SK-N-SH (cell line): ENCODE results near the gene C1orf159. TPM values are rescaled to one million over a fixed set of nuclear protein-coding genes. Genes with fewer than 3 reads are reported as not detected.

Experiments
- CTCF ChIA-PET: fragments of 300-600, 350-600 bp; formaldehyde crosslinking; extraction: SDS; loops from one replicate; lab custom pipeline; 2021; lab: Yijun Ruan, JAX
- POLR2A ChIA-PET: fragments of 350-600 bp; sonication (Branson Sonifier 250); formaldehyde crosslinking; extraction: SDS; loops from one replicate; lab custom pipeline; 2020; ENCODE audit warnings: antibody characterized with exemption, inconsistent platforms; lab: Yijun Ruan, JAX
- DNase-seq: peaks from one replicate; pipeline ENCODE4 v3.0.0; 2012
- H2AFZ ChIP-seq: fragments of 200-600 bp; sonication (generic); 2 replicates; pipeline ENCODE4 v1.8.1; 2016; ENCODE audit warnings: antibody characterized with exemption, mild to moderate bottlenecking, low read depth
- H3F3A ChIP-seq: fragments of 200-600 bp; sonication (generic); replicated peaks from 2 replicates; pipeline ENCODE3; 2016; ENCODE audit warnings: antibody characterized with exemption, mild to moderate bottlenecking; ENCODE audit not compliant: insufficient read depth
- H3K27ac ChIP-seq, 2 experiments: fragments of 200-500 bp in 1 of 2; fragments of 200-600 bp in 1 of 2; sonication (Bioruptor generic) in 1 of 2; sonication (generic), shearing (Covaris generic) in 1 of 2; 2 replicates each; pipeline versions ENCODE4 v1.5.1 to v1.6.1; 2014 to 2016; ENCODE audit warnings: low read depth in 2 of 2, inconsistent platforms in 1 of 2, low read length in 1 of 2, mild to moderate bottlenecking in 1 of 2, mixed read lengths in 1 of 2
- H3K27me3 ChIP-seq: fragments of 200-600 bp; sonication (generic), shearing (Covaris generic); 2 replicates; pipeline ENCODE4 v1.6.1; 2016; ENCODE audit warnings: mixed run types; ENCODE audit not compliant: insufficient read depth
- H3K36me3 ChIP-seq, 2 experiments: fragments of 200-500 bp in 1 of 2; fragments of 200-600 bp in 1 of 2; sonication (Bioruptor generic) in 1 of 2; sonication (generic) in 1 of 2; replicated peaks in 1 of 2; 2 replicates each; pipeline versions ENCODE3 to v1.5.1; 2014 to 2016; ENCODE audit warnings: low read length in 1 of 2, mild to moderate bottlenecking in 1 of 2; ENCODE audit not compliant: insufficient read depth in 2 of 2, control insufficient read depth in 1 of 2
- H3K4me1 ChIP-seq, 2 experiments: fragments of 200-500 bp in 1 of 2; fragments of 200-600 bp in 1 of 2; sonication (Bioruptor generic) in 1 of 2; sonication (generic), shearing (Covaris generic) in 1 of 2; 2 replicates each; pipeline versions ENCODE4 v1.5.1 to v1.6.1; 2014 to 2016; ENCODE audit warnings: low read depth in 1 of 2, low read length in 1 of 2, mixed run types in 1 of 2; ENCODE audit not compliant: insufficient read depth in 2 of 2, control insufficient read depth in 1 of 2
- H3K4me2 ChIP-seq: fragments of 200-600 bp; sonication (generic), shearing (Covaris generic); 2 replicates; pipeline ENCODE4 v1.6.1; 2017; ENCODE audit warnings: mixed run types
- H3K4me3 ChIP-seq, 2 experiments: fragments of 200-500 bp in 1 of 2; fragments of 200-600 bp in 1 of 2; sonication (Bioruptor generic) in 1 of 2; sonication (generic), shearing (Covaris generic) in 1 of 2; 2 replicates each; pipeline versions ENCODE4 v1.5.1 to v1.8.1; 2014 to 2016; ENCODE audit warnings: low read depth in 2 of 2, inconsistent platforms in 1 of 2, low read length in 1 of 2, mild to moderate bottlenecking in 1 of 2, mixed read lengths in 1 of 2, moderate library complexity in 1 of 2
- H3K79me2 ChIP-seq: fragments of 200-600 bp; sonication (generic); 2 replicates; pipeline ENCODE4 v1.8.1; 2017; ENCODE audit warnings: mild to moderate bottlenecking; ENCODE audit not compliant: insufficient read depth
- H3K9ac ChIP-seq: fragments of 200-600 bp; sonication (generic); 2 replicates; pipeline ENCODE4 v1.6.1; 2017; ENCODE audit warnings: mixed run types
- H3K9me2 ChIP-seq: fragments of 200-600 bp; sonication (generic); 2 replicates; pipeline ENCODE4 v1.6.1; 2017; ENCODE audit warnings: mixed run types
- H3K9me3 ChIP-seq: fragments of 200-600 bp; sonication (generic); 2 replicates; pipeline ENCODE4 v1.6.1; 2017; ENCODE audit warnings: mixed run types, mild to moderate bottlenecking, moderate library complexity
- H4K20me1 ChIP-seq: fragments of 200-600 bp; sonication (generic); 2 replicates; pipeline ENCODE4 v1.6.1; 2017; ENCODE audit warnings: mild to moderate bottlenecking, mixed run types; ENCODE audit not compliant: insufficient read depth
- CTCF ChIP-seq: fragments of 200-600 bp; sonication (generic); IDR thresholded peaks from 2 replicates; pipeline ENCODE4 v1.6.1; 2017; ENCODE audit warnings: antibody characterized with exemption, mild to moderate bottlenecking, moderate library complexity
- EP300 ChIP-seq, 2 experiments: IDR thresholded peaks; 2 replicates each; pipeline versions ENCODE4 v1.4.0 to v1.6.1; 2012; ENCODE audit warnings: borderline replicate concordance in 1 of 2, low read depth in 1 of 2, low read length in 1 of 2
- FOSL2 ChIP-seq: IDR thresholded peaks from 2 replicates; pipeline ENCODE4 v1.4.0; 2012; ENCODE audit warnings: low read depth, mild to moderate bottlenecking, moderate library complexity, borderline replicate concordance
- FOXJ3 ChIP-seq: sonication (generic); formaldehyde crosslinking; IDR thresholded peaks from 2 replicates; pipeline ENCODE4 v1.5.1; 2020; ENCODE audit warnings: mild to moderate bottlenecking, missing genetic modification reagents
- FOXM1 ChIP-seq: IDR thresholded peaks from 2 replicates; pipeline ENCODE4 v1.4.0; 2012; ENCODE audit warnings: low read depth, mild to moderate bottlenecking
- GABPA ChIP-seq: IDR thresholded peaks from 2 replicates; pipeline ENCODE4 v1.4.0; 2012; ENCODE audit warnings: low read depth, mild to moderate bottlenecking
- GATA2 ChIP-seq: sonication (generic); formaldehyde crosslinking; IDR thresholded peaks from 2 replicates; pipeline ENCODE4 v1.5.0; 2020; ENCODE audit warnings: mild to moderate bottlenecking, missing genetic modification reagents
- IRF3 ChIP-seq: fragments of 150-350 bp; IDR thresholded peaks from 2 replicates; pipeline ENCODE4 v1.6.1; 2016; ENCODE audit warnings: mild to moderate bottlenecking, low read depth, low read length
- MEF2A ChIP-seq: IDR thresholded peaks from 2 replicates; pipeline ENCODE4 v1.4.0; 2012; ENCODE audit warnings: low read depth, borderline replicate concordance
- NFIC ChIP-seq: IDR thresholded peaks from 2 replicates; pipeline ENCODE4 v1.4.0; 2012; ENCODE audit warnings: borderline replicate concordance
- NRF1 ChIP-seq: IDR thresholded peaks from 2 replicates; pipeline ENCODE4 v1.6.1; 2012; ENCODE audit warnings: low read depth, mild to moderate bottlenecking, low read length
- PBX3 ChIP-seq: IDR thresholded peaks from 2 replicates; pipeline ENCODE4; 2012
- POLR2AphosphoS5 ChIP-seq: IDR thresholded peaks from 2 replicates; pipeline ENCODE4 v1.6.1; 2012; ENCODE audit warnings: low read depth, low read length
- RAD21 ChIP-seq: IDR thresholded peaks from 2 replicates; pipeline ENCODE4 v1.6.1; 2012; ENCODE audit warnings: mild to moderate bottlenecking, low read length
- RFX5 ChIP-seq: IDR thresholded peaks from 2 replicates; pipeline ENCODE4 v1.6.1; 2012; ENCODE audit warnings: mild to moderate bottlenecking, improper control_type of control experiment, low read length
- SIN3A ChIP-seq: IDR thresholded peaks from 2 replicates; pipeline ENCODE4 v1.6.1; 2012; ENCODE audit warnings: low read depth, mild to moderate bottlenecking, low read length, moderate library complexity, borderline replicate concordance
- SMC3 ChIP-seq: IDR thresholded peaks from 2 replicates; pipeline ENCODE4 v1.6.1; 2012; ENCODE audit warnings: low read depth, low read length, improper control_type of control experiment
- TCF12 ChIP-seq: IDR thresholded peaks from 2 replicates; pipeline ENCODE4 v1.4.0; 2012
- TEAD4 ChIP-seq: IDR thresholded peaks from 2 replicates; pipeline ENCODE4 v1.4.0; 2012; ENCODE audit warnings: mild to moderate bottlenecking, borderline replicate concordance; ENCODE audit not compliant: insufficient read depth
- USF2 ChIP-seq: fragments of 150-350 bp; IDR thresholded peaks from 2 replicates; pipeline ENCODE4 v1.6.1; 2017; ENCODE audit warnings: antibody characterized with exemption, low read length, low read depth, borderline replicate concordance
- YY1 ChIP-seq: IDR thresholded peaks from 2 replicates; pipeline ENCODE4 v1.4.0; 2012; ENCODE audit warnings: low read depth, mild to moderate bottlenecking
- WGBS: methylation state at CpG from one replicate; pipeline ENCODE4 v1.1.6; 2017; ENCODE audit warnings: low lambda C conversion rate; 5-methylcytosine and 5-hydroxymethylcytosine counted together
- polyA plus RNA-seq, 3 experiments: library from polyadenylated mRNA; depleted of rRNA; stranded (reverse); fragments of >200 nt; gene quantifications; 2 replicates each; pipeline ENCODE4 v1.2.3, GENCODE V29; 2012
- TF ChIP-seq, protein P1 (sequence below): IDR thresholded peaks from 2 replicates; pipeline ENCODE4 v1.6.1; 2012; ENCODE audit warnings: mild to moderate bottlenecking, low read depth, low read length, moderate library complexity
- TF ChIP-seq, protein P2 (sequence below): IDR thresholded peaks from 2 replicates; pipeline ENCODE4 v1.4.0; 2012; ENCODE audit warnings: low read depth

Gene C1orf159
- polyA plus RNA-seq, 1 of the 3 experiments (the other 2 are of a cell fraction) = 10.2 TPM

DNA sequence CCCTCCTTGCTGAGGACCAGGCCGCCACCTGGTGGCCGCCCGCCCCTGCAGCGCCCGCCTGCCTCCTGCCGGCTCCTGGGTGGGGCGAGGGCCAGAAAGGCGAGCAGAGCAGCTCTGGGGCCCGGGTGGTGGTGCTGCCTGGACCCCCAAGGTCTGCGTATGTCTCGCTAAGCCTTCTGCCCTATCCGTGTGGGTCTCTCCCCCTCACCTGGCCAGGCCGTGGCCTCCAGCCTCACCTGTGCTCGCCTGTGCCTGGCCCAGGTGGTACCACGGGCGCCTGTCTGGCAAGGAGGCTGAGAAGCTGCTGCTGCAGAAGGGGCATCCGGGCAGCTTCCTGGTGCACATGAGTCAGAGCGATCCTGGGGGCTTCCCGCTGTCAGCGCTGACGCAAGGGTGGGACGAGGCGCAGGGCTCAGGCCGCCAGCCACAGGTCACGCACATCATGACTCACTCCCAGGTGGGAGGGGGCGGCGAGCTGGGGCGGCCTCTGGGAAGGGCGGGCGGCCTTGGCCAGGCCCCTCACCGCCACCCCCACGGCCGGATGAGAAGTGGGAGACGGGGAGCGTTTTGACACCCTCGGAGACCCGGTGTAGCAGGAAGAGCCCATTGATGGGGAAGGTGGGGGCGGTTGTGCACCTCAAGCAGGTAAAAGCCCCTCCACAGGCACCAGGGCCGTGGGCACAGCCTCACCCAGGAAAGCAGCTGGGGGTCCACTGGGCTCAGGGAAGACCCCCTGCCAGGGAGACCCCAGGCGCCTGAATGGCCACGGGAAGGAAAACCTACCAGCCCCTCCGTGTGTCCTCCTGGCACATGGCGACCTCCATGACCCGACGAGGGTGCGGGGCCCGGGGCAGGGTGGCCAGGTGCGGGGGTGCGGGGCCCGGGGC is 51.7 kb downstream of the C1orf159 start:
- ChIA-PET CTCF (interaction anchor here (0.7 to 15.4 kb wide), 27 partner anchors 8 to 1469 kb away, joined by 3 to 216 read pairs (median 6); partner anchors contain the start of genes AGRN, PERM1 and RNF223), POLR2A (no interaction called here)
- H3K4me1 ChIP-seq = peaks cover 0 to 10% of the 10 kb centered on the region in 2 experiments; a peak in 1 of 4 replicates
- H3K4me3 ChIP-seq = no peak overlapping the region; a peak in 1 of 4 replicates
- WGBS = 11% methylated on average over 6 of the region's 50 CpGs
- no peak overlapping the region for H3K27ac ChIP-seq
- peaks cover 15% of the 10 kb centered on the region; the same call in 1 of the 2 replicates for H3K27me3 ChIP-seq
- H3K4me2 ChIP-seq = peak overlapping the region; percentile 52; the same call in 1 of the 2 replicates
- H3K9ac ChIP-seq = no peak overlapping the region
- H3K9me2 ChIP-seq = no peaks in the 10 kb centered on the region
- no peaks in the 10 kb centered on the region for H3K79me2 ChIP-seq
- peaks cover 6% of the 10 kb centered on the region; the same call in 1 of the 2 replicates for H4K20me1 ChIP-seq
- no peak for TF ChIP-seq POLR2AphosphoS5
- no peak for TF ChIP-seq RFX5
- no peak for TF ChIP-seq FOXJ3 (CRISPR knock-in tag)
- peak; percentile 83 for TF ChIP-seq SMC3
- TF ChIP-seq GABPA = no peak
- TF ChIP-seq RAD21 = peak; percentile 67
- no peak for TF ChIP-seq NRF1
- TF ChIP-seq CTCF = peak; percentile 69
- no peak for TF ChIP-seq MEF2A
- 0 out of 2 replicates have a peak, but pooled peaks have one; percentile 15 for TF ChIP-seq PBX3
- TF ChIP-seq FOXM1 = no peak
- TF ChIP-seq SIN3A = no peak
- no peak for TF ChIP-seq NFIC
- TF ChIP-seq YY1 = no peak
- TF ChIP-seq, protein P1, sequence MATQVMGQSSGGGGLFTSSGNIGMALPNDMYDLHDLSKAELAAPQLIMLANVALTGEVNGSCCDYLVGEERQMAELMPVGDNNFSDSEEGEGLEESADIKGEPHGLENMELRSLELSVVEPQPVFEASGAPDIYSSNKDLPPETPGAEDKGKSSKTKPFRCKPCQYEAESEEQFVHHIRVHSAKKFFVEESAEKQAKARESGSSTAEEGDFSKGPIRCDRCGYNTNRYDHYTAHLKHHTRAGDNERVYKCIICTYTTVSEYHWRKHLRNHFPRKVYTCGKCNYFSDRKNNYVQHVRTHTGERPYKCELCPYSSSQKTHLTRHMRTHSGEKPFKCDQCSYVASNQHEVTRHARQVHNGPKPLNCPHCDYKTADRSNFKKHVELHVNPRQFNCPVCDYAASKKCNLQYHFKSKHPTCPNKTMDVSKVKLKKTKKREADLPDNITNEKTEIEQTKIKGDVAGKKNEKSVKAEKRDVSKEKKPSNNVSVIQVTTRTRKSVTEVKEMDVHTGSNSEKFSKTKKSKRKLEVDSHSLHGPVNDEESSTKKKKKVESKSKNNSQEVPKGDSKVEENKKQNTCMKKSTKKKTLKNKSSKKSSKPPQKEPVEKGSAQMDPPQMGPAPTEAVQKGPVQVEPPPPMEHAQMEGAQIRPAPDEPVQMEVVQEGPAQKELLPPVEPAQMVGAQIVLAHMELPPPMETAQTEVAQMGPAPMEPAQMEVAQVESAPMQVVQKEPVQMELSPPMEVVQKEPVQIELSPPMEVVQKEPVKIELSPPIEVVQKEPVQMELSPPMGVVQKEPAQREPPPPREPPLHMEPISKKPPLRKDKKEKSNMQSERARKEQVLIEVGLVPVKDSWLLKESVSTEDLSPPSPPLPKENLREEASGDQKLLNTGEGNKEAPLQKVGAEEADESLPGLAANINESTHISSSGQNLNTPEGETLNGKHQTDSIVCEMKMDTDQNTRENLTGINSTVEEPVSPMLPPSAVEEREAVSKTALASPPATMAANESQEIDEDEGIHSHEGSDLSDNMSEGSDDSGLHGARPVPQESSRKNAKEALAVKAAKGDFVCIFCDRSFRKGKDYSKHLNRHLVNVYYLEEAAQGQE = no peak
- TF ChIP-seq EP300 (IDR thresholded peaks at IDR 0.05; ENCODE audit: borderline replicate concordance in 1 of 2, low read depth in 1 of 2, low read length in 1 of 2) = no peak
- peak; percentile 33; the same call in 1 of the 2 replicates for TF ChIP-seq TCF12
- TF ChIP-seq, protein P2, sequence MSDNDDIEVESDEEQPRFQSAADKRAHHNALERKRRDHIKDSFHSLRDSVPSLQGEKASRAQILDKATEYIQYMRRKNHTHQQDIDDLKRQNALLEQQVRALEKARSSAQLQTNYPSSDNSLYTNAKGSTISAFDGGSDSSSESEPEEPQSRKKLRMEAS = no peak
- TF ChIP-seq FOSL2 = peak; percentile 42; the same call in 1 of the 2 replicates
- TF ChIP-seq USF2 = no peak
- no peak for TF ChIP-seq TEAD4
- TF ChIP-seq IRF3 = no peak
- TF ChIP-seq GATA2 = no peak
- no peak overlapping the region for H2AFZ ChIP-seq
- no peaks in the 10 kb centered on the region for H3K9me3 ChIP-seq
- peaks cover 13% of the 10 kb centered on the region for H3F3A ChIP-seq
- DNase-seq = peak; percentile 93
- no peaks in the 10 kb centered on the region for H3K36me3 ChIP-seq
